ENCODE data around the gene FFAR1.

FFAR1 gene

GRCh38 chr19:35360880-35361420 is 13.2 kb downstream of the FFAR1 start:
- TF ChIP-seq CSRNP3 (CRISPR knock-in tag; IDR thresholded peaks at IDR 0.05), result no peak
- no peak for TF ChIP-seq ZNF70 (CRISPR knock-in tag; IDR thresholded peaks at IDR 0.05)
- TF ChIP-seq CSDC2 (CRISPR knock-in tag; IDR thresholded peaks at IDR 0.05), result no peak
- TF ChIP-seq TCF4 (CRISPR knock-in tag; IDR thresholded peaks at IDR 0.05; ENCODE audit: borderline replicate concordance), result no peak
- TF ChIP-seq ESRRG (CRISPR knock-in tag; IDR thresholded peaks at IDR 0.05), result no peak
- TF ChIP-seq PPARA (CRISPR knock-in tag; IDR thresholded peaks at IDR 0.05; ENCODE audit: borderline replicate concordance), result no peak
- TF ChIP-seq ARNTL (CRISPR knock-in tag; IDR thresholded peaks at IDR 0.05; ENCODE audit: borderline replicate concordance, low read depth), result no peak
- no peak for TF ChIP-seq PATZ1 (CRISPR knock-in tag; IDR thresholded peaks at IDR 0.05; ENCODE audit: borderline replicate concordance)
- TF ChIP-seq ZC3H10 (CRISPR knock-in tag; IDR thresholded peaks at IDR 0.05), result no peak
- no peak for TF ChIP-seq TSHZ2 (CRISPR knock-in tag; IDR thresholded peaks at IDR 0.05)
- ATAC-seq, result no peak

GRCh38 chr19:35362261-35363000 is 14.7 kb downstream of the FFAR1 start:
- ATAC-seq, result no peak; the same call in 2 of the 3 replicates
- TF ChIP-seq ESRRG (CRISPR knock-in tag; IDR thresholded peaks at IDR 0.05), result no peak
- no peak for TF ChIP-seq CREB5 (CRISPR knock-in tag; IDR thresholded peaks at IDR 0.05; ENCODE audit: low read depth)
- TF ChIP-seq RARB (CRISPR knock-in tag; IDR thresholded peaks at IDR 0.05), result no peak
- no peak for TF ChIP-seq ARNTL (CRISPR knock-in tag; IDR thresholded peaks at IDR 0.05; ENCODE audit: borderline replicate concordance, low read depth)
- TF ChIP-seq POU6F1 (CRISPR knock-in tag; IDR thresholded peaks at IDR 0.05; ENCODE audit: borderline replicate concordance, low read depth), result no peak
- TF ChIP-seq SNAI2 (CRISPR knock-in tag; IDR thresholded peaks at IDR 0.05), result no peak
- TF ChIP-seq ZC3H10 (CRISPR knock-in tag; IDR thresholded peaks at IDR 0.05), result no peak
- TF ChIP-seq PPARA (CRISPR knock-in tag; IDR thresholded peaks at IDR 0.05; ENCODE audit: borderline replicate concordance), result no peak
- TF ChIP-seq BACH2 (CRISPR knock-in tag; IDR thresholded peaks at IDR 0.05; ENCODE audit: borderline replicate concordance), result no peak
- TF ChIP-seq ISL1 (CRISPR knock-in tag; IDR thresholded peaks at IDR 0.05), result no peak
- no peak for TF ChIP-seq OSR1 (CRISPR knock-in tag; IDR thresholded peaks at IDR 0.05)
- TF ChIP-seq CSRNP3 (CRISPR knock-in tag; IDR thresholded peaks at IDR 0.05), result no peak
- no peak for TF ChIP-seq TSHZ2 (CRISPR knock-in tag; IDR thresholded peaks at IDR 0.05)
- no peak for TF ChIP-seq TCF4 (CRISPR knock-in tag; IDR thresholded peaks at IDR 0.05; ENCODE audit: borderline replicate concordance)
- TF ChIP-seq ZNF70 (CRISPR knock-in tag; IDR thresholded peaks at IDR 0.05), result no peak
- no peak for TF ChIP-seq GLIS3 (CRISPR knock-in tag; IDR thresholded peaks at IDR 0.05)
- no peak for TF ChIP-seq ZNF8 (CRISPR knock-in tag; IDR thresholded peaks at IDR 0.05)
- TF ChIP-seq ZFP3 (CRISPR knock-in tag; IDR thresholded peaks at IDR 0.05), result no peak

Measured in SK-N-SH treated with all-trans-retinoic acid at 6 μM for 48 hours (cell line).